Measurements from ENCODE around the gene BSPRY.

Gene BSPRY

DNA sequence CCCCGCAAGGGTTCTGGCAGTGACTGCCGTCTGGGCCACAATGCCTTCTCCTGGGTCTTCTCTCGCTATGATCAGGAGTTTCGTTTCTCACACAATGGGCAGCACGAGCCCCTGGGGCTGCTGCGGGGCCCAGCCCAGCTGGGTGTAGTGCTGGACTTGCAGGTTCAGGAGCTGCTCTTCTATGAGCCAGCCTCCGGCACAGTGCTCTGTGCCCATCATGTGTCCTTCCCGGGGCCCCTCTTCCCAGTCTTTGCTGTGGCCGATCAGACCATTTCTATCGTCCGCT is 20.5 kb downstream of the BSPRY start:
- Histone ChIP-seq H3K36me3 (ENCODE audit: insufficient read depth) (no peaks in the 10 kb centered on the region), H4K20me1 (ENCODE audit: insufficient read depth) (no peaks in the 10 kb centered on the region), H3K9ac (no peak overlapping the region), H3K4me3 (IDR thresholded peaks at IDR 0.05; ENCODE audit: insufficient read depth, low read depth, low read length) (no peak overlapping the region), H3K4me2 (no peak overlapping the region), H3K4me1 (ENCODE audit: low read depth, poor library complexity, severe bottlenecking) (no peaks in the 10 kb centered on the region), H3K27ac (no peak overlapping the region), H2AFZ (ENCODE audit: low read depth) (no peak overlapping the region), H3K79me2 (ENCODE audit: insufficient read depth, low read depth) (no peaks in the 10 kb centered on the region), H3K27me3 (ENCODE audit: insufficient read depth, low read depth) (no peaks in the 10 kb centered on the region)
- TF ChIP-seq, protein P1, sequence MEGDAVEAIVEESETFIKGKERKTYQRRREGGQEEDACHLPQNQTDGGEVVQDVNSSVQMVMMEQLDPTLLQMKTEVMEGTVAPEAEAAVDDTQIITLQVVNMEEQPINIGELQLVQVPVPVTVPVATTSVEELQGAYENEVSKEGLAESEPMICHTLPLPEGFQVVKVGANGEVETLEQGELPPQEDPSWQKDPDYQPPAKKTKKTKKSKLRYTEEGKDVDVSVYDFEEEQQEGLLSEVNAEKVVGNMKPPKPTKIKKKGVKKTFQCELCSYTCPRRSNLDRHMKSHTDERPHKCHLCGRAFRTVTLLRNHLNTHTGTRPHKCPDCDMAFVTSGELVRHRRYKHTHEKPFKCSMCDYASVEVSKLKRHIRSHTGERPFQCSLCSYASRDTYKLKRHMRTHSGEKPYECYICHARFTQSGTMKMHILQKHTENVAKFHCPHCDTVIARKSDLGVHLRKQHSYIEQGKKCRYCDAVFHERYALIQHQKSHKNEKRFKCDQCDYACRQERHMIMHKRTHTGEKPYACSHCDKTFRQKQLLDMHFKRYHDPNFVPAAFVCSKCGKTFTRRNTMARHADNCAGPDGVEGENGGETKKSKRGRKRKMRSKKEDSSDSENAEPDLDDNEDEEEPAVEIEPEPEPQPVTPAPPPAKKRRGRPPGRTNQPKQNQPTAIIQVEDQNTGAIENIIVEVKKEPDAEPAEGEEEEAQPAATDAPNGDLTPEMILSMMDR (conservative IDR thresholded peaks at IDR 0.05; ENCODE audit: low read depth, low read length), result no peak

- Histone ChIP-seq H3K27ac (no peak overlapping the region), H3K79me2 (ENCODE audit: insufficient read depth, low read depth) (peaks cover 7% of the 10 kb centered on the region; the same call in 1 of the 2 replicates), H3K36me3 (ENCODE audit: insufficient read depth) (no peaks in the 10 kb centered on the region), H3K4me2 (no peak overlapping the region), H3K9ac (no peak overlapping the region), H3K4me1 (ENCODE audit: low read depth, poor library complexity, severe bottlenecking) (peaks cover 8% of the 10 kb centered on the region), H3K27me3 (ENCODE audit: insufficient read depth, low read depth) (no peaks in the 10 kb centered on the region), H3K4me3 (IDR thresholded peaks at IDR 0.05; ENCODE audit: insufficient read depth, low read depth, low read length) (no peak overlapping the region), H2AFZ (ENCODE audit: low read depth) (no peak overlapping the region), H4K20me1 (ENCODE audit: insufficient read depth) (no peaks in the 10 kb centered on the region)
- TF ChIP-seq, protein P1 (conservative IDR thresholded peaks at IDR 0.05; ENCODE audit: low read depth, low read length), result no peak
Measured at GRCh38 chr9:113370806-113371325, 21.5 kb downstream of the BSPRY start.

GRCh38 chr9:113372059-113372458 is 22.7 kb downstream of the BSPRY start:
- Histone ChIP-seq H4K20me1 (ENCODE audit: insufficient read depth) (no peaks in the 10 kb centered on the region), H3K27me3 (ENCODE audit: insufficient read depth, low read depth) (no peaks in the 10 kb centered on the region), H2AFZ (ENCODE audit: low read depth) (no peak overlapping the region), H3K4me3 (IDR thresholded peaks at IDR 0.05; ENCODE audit: insufficient read depth, low read depth, low read length) (no peak overlapping the region), H3K36me3 (ENCODE audit: insufficient read depth) (no peaks in the 10 kb centered on the region), H3K79me2 (ENCODE audit: insufficient read depth, low read depth) (peaks cover 7% of the 10 kb centered on the region; the same call in 1 of the 2 replicates), H3K9ac (no peak overlapping the region), H3K4me1 (ENCODE audit: low read depth, poor library complexity, severe bottlenecking) (peaks cover 8% of the 10 kb centered on the region), H3K4me2 (no peak overlapping the region), H3K27ac (no peak overlapping the region)
- TF ChIP-seq, protein P1 (conservative IDR thresholded peaks at IDR 0.05; ENCODE audit: low read depth, low read length), result no peak

DNA sequence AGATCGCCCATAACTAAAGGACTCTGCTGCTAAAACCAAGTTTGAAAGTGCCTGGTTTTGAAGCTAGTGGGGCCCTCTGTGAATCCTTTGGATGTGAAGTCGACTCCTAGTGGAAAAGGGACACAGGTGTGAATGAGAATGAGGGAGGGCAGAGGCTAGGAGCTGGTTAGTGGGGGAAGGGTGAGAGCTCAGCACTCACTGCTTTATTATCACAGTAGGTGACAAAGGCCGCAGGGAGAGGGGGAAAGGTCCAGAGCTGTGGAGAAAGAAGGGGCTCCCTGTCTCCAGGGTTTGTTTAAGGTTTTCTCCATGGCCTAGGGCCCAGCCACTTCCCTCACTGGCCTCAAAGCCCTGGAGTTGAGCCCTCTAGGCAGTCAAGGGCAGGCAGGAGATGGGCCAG is 23.9 kb downstream of the BSPRY start:
- no peak overlapping the region for H3K4me3 ChIP-seq (IDR thresholded peaks at IDR 0.05; ENCODE audit: insufficient read depth, low read depth, low read length)
- no peaks in the 10 kb centered on the region for H4K20me1 ChIP-seq (ENCODE audit: insufficient read depth)
- no peaks in the 10 kb centered on the region for H3K27me3 ChIP-seq (ENCODE audit: insufficient read depth, low read depth)
- no peak overlapping the region for H3K27ac ChIP-seq
- no peak overlapping the region for H3K4me2 ChIP-seq
- H3K9ac ChIP-seq, result no peak overlapping the region
- no peak overlapping the region for H2AFZ ChIP-seq (ENCODE audit: low read depth)
- peaks cover 13% of the 10 kb centered on the region for H3K4me1 ChIP-seq (ENCODE audit: low read depth, poor library complexity, severe bottlenecking)
- TF ChIP-seq, protein P1 (conservative IDR thresholded peaks at IDR 0.05; ENCODE audit: low read depth, low read length), result no peak
- H3K36me3 ChIP-seq (ENCODE audit: insufficient read depth), result no peaks in the 10 kb centered on the region
- H3K79me2 ChIP-seq (ENCODE audit: insufficient read depth, low read depth), result peaks cover 7% of the 10 kb centered on the region; the same call in 1 of the 2 replicates

All from KMS-11 (cell line).